ENCODE measurements around the gene GAD1.

GAD1 gene

DNA sequence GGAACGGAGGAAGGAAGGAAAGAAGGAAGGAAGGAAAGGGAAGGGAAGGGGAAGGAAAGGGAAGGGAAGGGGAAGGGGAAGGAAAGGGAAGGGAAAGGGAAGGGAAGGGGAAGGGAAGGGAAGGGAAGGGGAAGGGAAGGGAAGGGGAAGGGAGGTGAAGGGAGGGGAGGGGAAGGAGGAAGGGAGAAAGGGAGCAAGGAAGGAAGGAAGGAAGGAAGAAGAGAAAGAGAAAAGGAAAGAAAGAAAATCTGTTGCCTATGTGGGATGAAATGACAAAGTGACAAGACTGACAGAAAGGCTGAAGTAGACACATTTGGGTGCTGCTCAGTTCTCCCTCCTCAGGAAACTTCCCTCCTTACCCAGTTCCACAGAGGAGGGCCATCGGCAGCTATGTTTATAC lies 66.1 kb downstream of the GAD1 start:
- no peaks in the 10 kb centered on the region for H3K36me3 ChIP-seq (replicated peaks; ENCODE audit: low read depth, low read length)
- H3K4me1 ChIP-seq (ENCODE audit: low read length) = peaks cover 3% of the 10 kb centered on the region; the same call in 1 of the 2 replicates
- H3K79me2 ChIP-seq (ENCODE audit: low read length) = no peaks in the 10 kb centered on the region
- H3K27me3 ChIP-seq (ENCODE audit: low read depth, low read length) = peaks cover 22% of the 10 kb centered on the region
- no peak overlapping the region for H3K9ac ChIP-seq (ENCODE audit: low read length)
- H3K4me3 ChIP-seq (ENCODE audit: low read length) = no peak overlapping the region
- H4K20me1 ChIP-seq (ENCODE audit: insufficient read depth, low read length) = no peaks in the 10 kb centered on the region
- H2AFZ ChIP-seq (ENCODE audit: low read depth, low read length) = no peak overlapping the region
- TF ChIP-seq, protein P1, sequence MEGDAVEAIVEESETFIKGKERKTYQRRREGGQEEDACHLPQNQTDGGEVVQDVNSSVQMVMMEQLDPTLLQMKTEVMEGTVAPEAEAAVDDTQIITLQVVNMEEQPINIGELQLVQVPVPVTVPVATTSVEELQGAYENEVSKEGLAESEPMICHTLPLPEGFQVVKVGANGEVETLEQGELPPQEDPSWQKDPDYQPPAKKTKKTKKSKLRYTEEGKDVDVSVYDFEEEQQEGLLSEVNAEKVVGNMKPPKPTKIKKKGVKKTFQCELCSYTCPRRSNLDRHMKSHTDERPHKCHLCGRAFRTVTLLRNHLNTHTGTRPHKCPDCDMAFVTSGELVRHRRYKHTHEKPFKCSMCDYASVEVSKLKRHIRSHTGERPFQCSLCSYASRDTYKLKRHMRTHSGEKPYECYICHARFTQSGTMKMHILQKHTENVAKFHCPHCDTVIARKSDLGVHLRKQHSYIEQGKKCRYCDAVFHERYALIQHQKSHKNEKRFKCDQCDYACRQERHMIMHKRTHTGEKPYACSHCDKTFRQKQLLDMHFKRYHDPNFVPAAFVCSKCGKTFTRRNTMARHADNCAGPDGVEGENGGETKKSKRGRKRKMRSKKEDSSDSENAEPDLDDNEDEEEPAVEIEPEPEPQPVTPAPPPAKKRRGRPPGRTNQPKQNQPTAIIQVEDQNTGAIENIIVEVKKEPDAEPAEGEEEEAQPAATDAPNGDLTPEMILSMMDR (IDR thresholded peaks at IDR 0.05; ENCODE audit: low read depth, low read length) = no peak
- no peak for TF ChIP-seq EZH2phosphoT487 (IDR thresholded peaks at IDR 0.05; ENCODE audit: low read depth)
- H3K4me2 ChIP-seq (ENCODE audit: low read length) = no peak overlapping the region
- H3K9me3 ChIP-seq (ENCODE audit: insufficient read depth, low read length) = no peaks in the 10 kb centered on the region
- H3K27ac ChIP-seq (ENCODE audit: low read length) = no peak overlapping the region

DNA sequence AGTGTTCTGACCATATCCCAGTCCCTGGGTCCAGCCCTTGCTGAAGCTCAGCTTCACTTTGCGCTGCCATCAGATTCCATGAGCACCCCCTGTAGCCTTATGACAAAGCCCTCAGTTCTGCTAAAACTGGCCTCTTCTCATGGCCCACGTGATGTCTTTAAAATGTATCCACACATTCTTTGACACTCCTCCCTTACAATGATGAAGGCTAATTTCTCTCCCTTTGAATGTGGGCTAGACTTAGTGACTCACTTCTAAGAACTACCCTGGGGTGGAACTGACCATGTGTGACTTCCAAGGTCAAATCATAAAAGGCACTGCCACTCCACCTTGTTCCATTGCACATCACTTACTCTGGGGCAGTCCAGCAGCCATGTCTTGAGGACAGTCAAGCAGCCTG lies 67.0 kb downstream of the GAD1 start:
- Histone ChIP-seq H3K79me2 (ENCODE audit: low read length) (no peaks in the 10 kb centered on the region), H3K9ac (ENCODE audit: low read length) (no peak overlapping the region), H3K4me1 (ENCODE audit: low read length) (no peaks in the 10 kb centered on the region), H2AFZ (ENCODE audit: low read depth, low read length) (no peak overlapping the region), H3K4me3 (ENCODE audit: low read length) (no peak overlapping the region), H3K4me2 (ENCODE audit: low read length) (no peak overlapping the region), H4K20me1 (ENCODE audit: insufficient read depth, low read length) (no peaks in the 10 kb centered on the region), H3K27ac (ENCODE audit: low read length) (no peak overlapping the region), H3K27me3 (ENCODE audit: low read depth, low read length) (peaks cover 22% of the 10 kb centered on the region), H3K9me3 (ENCODE audit: insufficient read depth, low read length) (no peaks in the 10 kb centered on the region), H3K36me3 (replicated peaks; ENCODE audit: low read depth, low read length) (no peaks in the 10 kb centered on the region)
- TF ChIP-seq, protein P1 (IDR thresholded peaks at IDR 0.05; ENCODE audit: low read depth, low read length) = no peak
- TF ChIP-seq EZH2phosphoT487 (IDR thresholded peaks at IDR 0.05; ENCODE audit: low read depth) = no peak

DNA sequence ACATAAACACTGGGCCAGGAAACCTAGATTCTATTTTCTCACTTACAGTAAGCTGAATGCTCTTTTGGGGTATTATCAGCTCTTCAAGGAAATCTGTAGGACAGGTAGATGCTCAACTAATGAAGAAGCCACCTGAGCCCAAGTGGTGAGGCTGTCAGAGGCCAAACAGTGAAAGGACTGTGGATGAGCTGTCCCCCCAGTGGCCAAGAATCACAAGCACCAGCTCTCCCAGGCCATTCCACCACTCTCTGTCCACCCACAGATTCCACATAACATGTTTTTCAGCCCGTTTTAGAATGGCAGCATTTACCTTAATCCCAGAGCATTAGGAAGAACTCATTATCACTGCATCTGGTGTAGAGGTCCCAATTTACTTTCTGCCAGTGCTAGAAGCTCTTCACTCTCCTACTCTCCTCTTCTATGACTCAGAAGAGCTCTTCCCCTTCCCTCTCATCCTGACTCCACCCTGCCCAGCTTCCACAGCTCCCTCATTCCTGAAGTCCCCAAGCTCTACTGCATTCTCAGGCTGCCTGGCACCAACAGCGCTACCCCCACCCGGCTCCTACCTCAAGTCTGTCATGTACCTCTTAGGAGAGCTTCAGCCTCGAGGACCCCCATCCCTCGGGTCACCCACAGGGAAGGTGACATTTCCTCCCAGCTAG lies 68.6 kb downstream of the GAD1 start:
- H3K27me3 ChIP-seq (ENCODE audit: low read depth, low read length) = peaks cover 20% of the 10 kb centered on the region
- no peaks in the 10 kb centered on the region for H3K9me3 ChIP-seq (ENCODE audit: insufficient read depth, low read length)
- H2AFZ ChIP-seq (ENCODE audit: low read depth, low read length) = no peak overlapping the region
- no peak for TF ChIP-seq EZH2phosphoT487 (IDR thresholded peaks at IDR 0.05; ENCODE audit: low read depth)
- TF ChIP-seq, protein P1 (IDR thresholded peaks at IDR 0.05; ENCODE audit: low read depth, low read length) = no peak
- no peak overlapping the region for H3K4me3 ChIP-seq (ENCODE audit: low read length)
- no peaks in the 10 kb centered on the region for H3K36me3 ChIP-seq (replicated peaks; ENCODE audit: low read depth, low read length)
- H3K79me2 ChIP-seq (ENCODE audit: low read length) = no peaks in the 10 kb centered on the region
- H3K27ac ChIP-seq (ENCODE audit: low read length) = no peak overlapping the region
- no peaks in the 10 kb centered on the region for H3K4me1 ChIP-seq (ENCODE audit: low read length)
- H3K4me2 ChIP-seq (ENCODE audit: low read length) = no peak overlapping the region
- no peaks in the 10 kb centered on the region for H4K20me1 ChIP-seq (ENCODE audit: insufficient read depth, low read length)
- H3K9ac ChIP-seq (ENCODE audit: low read length) = no peak overlapping the region

DNA sequence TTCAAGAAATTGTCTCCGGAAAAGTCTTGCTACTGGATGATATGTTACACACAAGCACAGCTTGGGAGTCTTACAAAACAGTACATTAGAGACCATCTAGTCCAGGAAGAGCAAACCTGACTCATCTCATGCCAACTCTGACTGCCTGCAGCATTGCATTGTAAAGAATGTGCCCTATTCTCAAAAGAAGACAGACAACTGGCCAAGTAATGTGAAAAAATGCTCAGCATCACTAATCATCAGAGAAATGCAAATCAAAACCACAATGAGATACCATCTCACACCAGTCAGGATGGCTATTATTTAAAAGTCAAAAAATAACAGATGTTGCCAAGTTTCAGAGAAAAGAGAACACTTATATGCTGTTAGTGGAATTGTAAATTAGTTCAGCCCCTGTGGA lies 69.7 kb downstream of the GAD1 start:
- Histone ChIP-seq H2AFZ (ENCODE audit: low read depth, low read length) (no peak overlapping the region), H3K4me2 (ENCODE audit: low read length) (no peak overlapping the region), H3K36me3 (replicated peaks; ENCODE audit: low read depth, low read length) (no peaks in the 10 kb centered on the region), H3K4me3 (ENCODE audit: low read length) (no peak overlapping the region), H3K27ac (ENCODE audit: low read length) (no peak overlapping the region), H3K9me3 (ENCODE audit: insufficient read depth, low read length) (no peaks in the 10 kb centered on the region), H3K27me3 (ENCODE audit: low read depth, low read length) (peaks cover 18% of the 10 kb centered on the region; the same call in 1 of the 2 replicates), H3K9ac (ENCODE audit: low read length) (no peak overlapping the region), H3K4me1 (ENCODE audit: low read length) (no peaks in the 10 kb centered on the region), H4K20me1 (ENCODE audit: insufficient read depth, low read length) (no peaks in the 10 kb centered on the region), H3K79me2 (ENCODE audit: low read length) (no peaks in the 10 kb centered on the region)
- no peak for TF ChIP-seq EZH2phosphoT487 (IDR thresholded peaks at IDR 0.05; ENCODE audit: low read depth)

Measured in OCI-LY3 (cell line).